Stimulated activated naive CD4-positive, alpha-beta T cell treated with Interleukin-2 at 50 U/mL for 16 hours (primary cell): ENCODE measurements around the gene PRKG1.
"Not testable (repeated sequence)": the region's sequence is repeated elsewhere in the genome, so short reads cannot be mapped to it uniquely, and the experiment has no call there.

Source experiments
- DNase-seq: peaks from one replicate; lab custom pipeline; 2025; lab: John Stamatoyannopoulos, UW

The PRKG1 gene

GRCh38 chr10:51377932-51378599 is 303.8 kb downstream of the PRKG1 start:
- no peak for DNase-seq

GRCh38 chr10:51382181-51382580 is 307.9 kb downstream of the PRKG1 start:
- DNase-seq = no peak

- DNase-seq = no peak
Measured at GRCh38 chr10:51384971-51385370, 310.7 kb downstream of the PRKG1 start.

- DNase-seq = no peak
Measured at GRCh38 chr10:51386248-51386885, 312.1 kb downstream of the PRKG1 start.

- DNase-seq = no peak
Measured at GRCh38 chr10:51389415-51390321, 315.4 kb downstream of the PRKG1 start.

GRCh38 chr10:51393006-51393405 is 318.7 kb downstream of the PRKG1 start:
- DNase-seq = not testable (repeated sequence)

GRCh38 chr10:51394039-51394438 is 319.8 kb downstream of the PRKG1 start:
- no peak for DNase-seq

GRCh38 chr10:51397244-51397643 is 323.0 kb downstream of the PRKG1 start:
- DNase-seq = no peak

- no peak for DNase-seq
Measured at GRCh38 chr10:51397695-51398094, 323.4 kb downstream of the PRKG1 start.

- no peak for DNase-seq
Measured at GRCh38 chr10:51399840-51400239, 325.6 kb downstream of the PRKG1 start.

- DNase-seq = no peak
Measured at GRCh38 chr10:51400392-51401096, 326.3 kb downstream of the PRKG1 start.

GRCh38 chr10:51403521-51403920 is 329.2 kb downstream of the PRKG1 start:
- DNase-seq = no peak

GRCh38 chr10:51405580-51406351 is 331.5 kb downstream of the PRKG1 start:
- DNase-seq = no peak

GRCh38 chr10:51406581-51406980 is 332.3 kb downstream of the PRKG1 start:
- DNase-seq = no peak

GRCh38 chr10:51416494-51416893 is 342.2 kb downstream of the PRKG1 start:
- DNase-seq = no peak

- no peak for DNase-seq
Measured at GRCh38 chr10:51419196-51420093, 345.2 kb downstream of the PRKG1 start.

- no peak for DNase-seq
Measured at GRCh38 chr10:51421853-51422252, 347.6 kb downstream of the PRKG1 start.

GRCh38 chr10:51422311-51423120 is 348.2 kb downstream of the PRKG1 start:
- peak; percentile 5 for DNase-seq

GRCh38 chr10:51423121-51423452 is 348.8 kb downstream of the PRKG1 start:
- no peak for DNase-seq

GRCh38 chr10:51425431-51425830 is 351.1 kb downstream of the PRKG1 start:
- no peak for DNase-seq
